HFF-Myc (cell line): ENCODE results near the gene FAM131A.
"Not testable (repeated sequence)": the region's sequence is repeated elsewhere in the genome, so short reads cannot be mapped to it uniquely, and the experiment has no call there.

Experiments used
- DNase-seq: peaks from one replicate; pipeline ENCODE4 v3.0.0-alpha.2; 2011; ENCODE audit warnings: low read depth; ENCODE audit errors: extremely low read depth
- H3K4me3 ChIP-seq: replicated peaks from 2 replicates; pipeline ENCODE4 v1.5.1; 2011; ENCODE audit warnings: low read depth, mild to moderate bottlenecking, control low read depth, low read length
- CTCF ChIP-seq: IDR thresholded peaks from 2 replicates; pipeline ENCODE4 v1.5.1; 2012; ENCODE audit warnings: mild to moderate bottlenecking, low read depth, low read length, control low read depth; ENCODE audit errors: missing control alignments

FAM131A gene

GRCh38 chr3:184337981-184338380, 581 bp downstream of the FAM131A start:
- DNase-seq: no peak
- no peak for TF ChIP-seq CTCF
- no peak overlapping the region for H3K4me3 ChIP-seq

GRCh38 chr3:184338511-184338945, 1.1 kb downstream of the FAM131A start:
- DNase-seq: no peak
- no peak overlapping the region for H3K4me3 ChIP-seq

GRCh38 chr3:184339001-184339400, 1.6 kb downstream of the FAM131A start:
- TF ChIP-seq CTCF: no peak
- no peak for DNase-seq
- no peak overlapping the region for H3K4me3 ChIP-seq

More at GRCh38 chr3:184338511-184338945, 1.1 kb downstream of the FAM131A start:
- no peak for TF ChIP-seq CTCF

GRCh38 chr3:184339451-184340135, 2.2 kb downstream of the FAM131A start:
- DNase-seq, H3K4me3 ChIP-seq: not testable (repeated sequence)

- no peak overlapping the region for H3K4me3 ChIP-seq
- TF ChIP-seq CTCF: no peak
- DNase-seq: no peak
Measured at GRCh38 chr3:184341925-184342324, 4.5 kb downstream of the FAM131A start.

GRCh38 chr3:184343200-184343876, 5.9 kb downstream of the FAM131A start:
- DNase-seq: no peak
- no peak overlapping the region for H3K4me3 ChIP-seq
- no peak for TF ChIP-seq CTCF

- DNase-seq: no peak
- no peak for TF ChIP-seq CTCF
- no peak overlapping the region for H3K4me3 ChIP-seq
Measured at GRCh38 chr3:184344579-184345316, 7.3 kb downstream of the FAM131A start.
